Osteocyte (in vitro differentiated cells): ENCODE results near the gene PIGO. TPM values are rescaled to one million over a fixed set of nuclear protein-coding genes. Genes with fewer than 3 reads are reported as not detected.

Source experiments
- DNase-seq: peaks from one replicate; pipeline ENCODE4 v3.0.0; 2021; ENCODE audit warnings: mixed read lengths; ENCODE audit not compliant: unreplicated experiment; ENCODE audit errors: extremely low spot score
- H3K27ac Mint-ChIP-seq: one replicate; pipeline ENCODE4 v1.8.0; 2021; ENCODE audit warnings: mild to moderate bottlenecking, mixed read lengths; ENCODE audit not compliant: unreplicated experiment
- H3K27me3 Mint-ChIP-seq: one replicate; pipeline ENCODE4 v1.8.0; 2021; ENCODE audit warnings: mixed read lengths; ENCODE audit not compliant: unreplicated experiment
- H3K36me3 Mint-ChIP-seq: one replicate; pipeline ENCODE4 v1.8.0; 2021; ENCODE audit warnings: mixed read lengths; ENCODE audit not compliant: unreplicated experiment
- H3K4me1 Mint-ChIP-seq: one replicate; pipeline ENCODE4 v1.8.0; 2021; ENCODE audit warnings: mixed read lengths; ENCODE audit not compliant: unreplicated experiment
- H3K4me3 Mint-ChIP-seq: one replicate; pipeline ENCODE4 v1.8.0; 2021; ENCODE audit warnings: mild to moderate bottlenecking, moderate library complexity, mixed read lengths; ENCODE audit not compliant: unreplicated experiment
- H3K9me3 Mint-ChIP-seq: one replicate; pipeline ENCODE4 v1.8.0; 2021; ENCODE audit warnings: mixed read lengths; ENCODE audit not compliant: unreplicated experiment
- CTCF ChIP-seq: fragments of 200-600 bp; sonication (generic); IDR thresholded peaks from 2 replicates; pipeline ENCODE4 v1.5.0; 2021; ENCODE audit warnings: antibody characterized with exemption, mild to moderate bottlenecking, moderate library complexity
- total RNA-seq: library from RNA; stranded (reverse); gene quantifications from 2 replicates; pipeline ENCODE4 v1.2.1, GENCODE V29; 2021

The PIGO gene
- total RNA-seq, 1 donor from 2014 or later, result 33.9 TPM

- no peaks in the 10 kb centered on the region for H3K27me3 Mint-ChIP-seq
- H3K9me3 Mint-ChIP-seq, result no peaks in the 10 kb centered on the region
- no peak for TF ChIP-seq CTCF
- H3K27ac Mint-ChIP-seq, result no peak overlapping the region
- no peak for DNase-seq
- H3K4me3 Mint-ChIP-seq, result no peak overlapping the region
- H3K36me3 Mint-ChIP-seq, result peaks cover 4% of the 10 kb centered on the region
- H3K4me1 Mint-ChIP-seq, result peaks cover 38% of the 10 kb centered on the region
These were observed 21.0 kb downstream of the PIGO start for GRCh38 chr9:35075358-35075757.

GRCh38 chr9:35074791-35075190 lies 21.6 kb downstream of the PIGO start:
- no peak for TF ChIP-seq CTCF
- H3K4me1 Mint-ChIP-seq, result peaks cover 39% of the 10 kb centered on the region
- H3K36me3 Mint-ChIP-seq, result peaks cover 4% of the 10 kb centered on the region
- H3K27me3 Mint-ChIP-seq, result no peaks in the 10 kb centered on the region
- H3K9me3 Mint-ChIP-seq, result no peaks in the 10 kb centered on the region
- no peak overlapping the region for H3K27ac Mint-ChIP-seq
- no peak for DNase-seq
- H3K4me3 Mint-ChIP-seq, result no peak overlapping the region

DNA sequence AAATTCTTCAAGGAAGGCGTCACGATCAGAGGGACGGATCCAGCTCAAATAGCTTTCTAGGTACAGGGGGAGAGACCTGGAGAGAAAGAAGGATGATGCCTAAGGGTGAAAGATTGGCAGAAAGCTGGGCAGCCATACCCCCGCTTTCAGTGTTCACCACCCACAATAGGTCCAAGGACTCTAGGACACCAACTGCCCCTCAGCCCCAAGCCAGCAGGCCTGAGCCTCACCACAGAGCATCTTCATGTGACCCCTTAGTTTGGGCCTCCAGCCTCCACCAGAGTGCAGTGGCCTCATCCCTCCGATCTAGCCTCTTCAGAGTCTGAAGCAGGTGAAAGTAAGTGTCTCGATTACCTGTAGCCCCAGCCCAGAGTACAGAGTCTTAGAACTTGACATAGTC lies 22.2 kb downstream of the PIGO start:
- H3K4me1 Mint-ChIP-seq, result peaks cover 43% of the 10 kb centered on the region
- peaks cover 4% of the 10 kb centered on the region for H3K36me3 Mint-ChIP-seq
- H3K27me3 Mint-ChIP-seq, result no peaks in the 10 kb centered on the region
- H3K4me3 Mint-ChIP-seq, result no peak overlapping the region
- no peaks in the 10 kb centered on the region for H3K9me3 Mint-ChIP-seq
- no peak for TF ChIP-seq CTCF
- H3K27ac Mint-ChIP-seq, result no peak overlapping the region
- no peak for DNase-seq

- TF ChIP-seq CTCF, result no peak
- Mint-ChIP-seq H3K9me3 (no peaks in the 10 kb centered on the region), H3K36me3 (peaks cover 8% of the 10 kb centered on the region), H3K4me3 (peak overlapping the region; percentile 91), H3K27me3 (no peaks in the 10 kb centered on the region), H3K27ac (peak overlapping the region; percentile 97), H3K4me1 (peaks cover 43% of the 10 kb centered on the region)
- no peak for DNase-seq
These were observed 23.1 kb downstream of the PIGO start for GRCh38 chr9:35073279-35073612.

GRCh38 chr9:35072461-35073278 lies 23.7 kb downstream of the PIGO start, which contains the start of gene VCP:
Gene VCP (minus strand): TSS chr9:35072625. CDS start chr9:35072353, 272 bp downstream.
- H3K27me3 Mint-ChIP-seq, result no peaks in the 10 kb centered on the region
- H3K4me3 Mint-ChIP-seq, result peak within 1 kb of the TSS; percentile 91
- peak within 1 kb of the TSS; percentile 97 for H3K27ac Mint-ChIP-seq
- H3K36me3 Mint-ChIP-seq, result peaks cover 12% of the 10 kb centered on the region
- H3K9me3 Mint-ChIP-seq, result no peaks in the 10 kb centered on the region
- DNase-seq, result peak; percentile 99
- no peak for TF ChIP-seq CTCF
- H3K4me1 Mint-ChIP-seq, result peaks cover 39% of the 10 kb centered on the region
